ENCODE data around the gene TEX29. TPM values are rescaled to one million over a fixed set of nuclear protein-coding genes. Genes with fewer than 3 reads are reported as not detected.

The TEX29 gene
- polyA plus RNA-seq, 1 of the 3 experiments (the other 2 are of a cell fraction), result 0.18 TPM

DNA sequence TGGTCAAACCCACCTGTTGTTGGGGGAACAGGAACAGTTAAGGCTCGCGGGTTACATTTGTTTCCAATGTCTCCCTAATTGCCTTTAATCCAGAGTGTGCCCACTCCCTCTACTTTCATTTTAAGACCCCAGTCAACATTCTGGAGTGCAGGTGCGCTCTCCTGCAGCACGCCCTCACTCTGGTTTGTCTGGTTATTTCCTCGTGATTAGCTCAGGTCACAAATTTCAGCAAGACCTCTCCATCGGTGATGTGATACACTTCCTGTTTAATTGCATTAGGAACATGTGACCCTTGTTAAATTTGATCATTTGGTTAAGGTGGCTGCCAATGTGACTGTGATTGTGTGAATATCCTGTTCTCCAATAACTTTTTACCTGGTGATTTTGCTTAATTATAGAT, 53.0 kb downstream of the TEX29 start:
- ChIA-PET POLR2A (no interaction called here), CTCF (no interaction called here)
- H3K79me2 ChIP-seq (ENCODE audit: insufficient read depth), result no peaks in the 10 kb centered on the region
- no peaks in the 10 kb centered on the region for H3K4me1 ChIP-seq (ENCODE audit: control insufficient read depth in 1 of 2, insufficient read depth in 2 of 2, low read depth in 1 of 2, low read length in 1 of 2)
- H3K36me3 ChIP-seq (replicated peaks in 1 of 2; ENCODE audit: control insufficient read depth in 1 of 2, insufficient read depth in 2 of 2, low read length in 1 of 2), result no peaks in the 10 kb centered on the region
- peaks cover 8% of the 10 kb centered on the region; the same call in 1 of the 2 replicates for H3K27me3 ChIP-seq (ENCODE audit: insufficient read depth)
- DNase-seq, result no peak
- H3K4me3 ChIP-seq (ENCODE audit: low read depth in 2 of 2, low read length in 1 of 2), result no peak overlapping the region
- TF ChIP-seq EZH2phosphoT487 (IDR thresholded peaks at IDR 0.05; ENCODE audit: borderline replicate concordance, low read depth) (no peak), TEAD4 (IDR thresholded peaks at IDR 0.05; ENCODE audit: borderline replicate concordance, insufficient read depth) (no peak), RCOR1 (IDR thresholded peaks at IDR 0.05; ENCODE audit: low read length) (no peak), EP300 (IDR thresholded peaks at IDR 0.05; ENCODE audit: borderline replicate concordance in 1 of 2, low read depth in 1 of 2, low read length in 1 of 2) (no peak), RXRA (IDR thresholded peaks at IDR 0.05; ENCODE audit: borderline replicate concordance, low read depth) (no peak), GABPA (IDR thresholded peaks at IDR 0.05; ENCODE audit: low read depth) (no peak), FOXM1 (IDR thresholded peaks at IDR 0.05; ENCODE audit: low read depth) (no peak), SIN3A (IDR thresholded peaks at IDR 0.05; ENCODE audit: borderline replicate concordance, low read depth, low read length) (no peak), ELF1 (IDR thresholded peaks at IDR 0.05) (no peak), MXI1 (IDR thresholded peaks at IDR 0.05; ENCODE audit: low read depth, low read length) (no peak), CHD2 (IDR thresholded peaks at IDR 0.05; ENCODE audit: low read length, partially characterized antibody) (no peak), MEF2A (IDR thresholded peaks at IDR 0.05; ENCODE audit: borderline replicate concordance, low read depth) (no peak), JUND (IDR thresholded peaks at IDR 0.05) (no peak), RAD21 (IDR thresholded peaks at IDR 0.05; ENCODE audit: low read length) (no peak)
- TF ChIP-seq, protein P1, sequence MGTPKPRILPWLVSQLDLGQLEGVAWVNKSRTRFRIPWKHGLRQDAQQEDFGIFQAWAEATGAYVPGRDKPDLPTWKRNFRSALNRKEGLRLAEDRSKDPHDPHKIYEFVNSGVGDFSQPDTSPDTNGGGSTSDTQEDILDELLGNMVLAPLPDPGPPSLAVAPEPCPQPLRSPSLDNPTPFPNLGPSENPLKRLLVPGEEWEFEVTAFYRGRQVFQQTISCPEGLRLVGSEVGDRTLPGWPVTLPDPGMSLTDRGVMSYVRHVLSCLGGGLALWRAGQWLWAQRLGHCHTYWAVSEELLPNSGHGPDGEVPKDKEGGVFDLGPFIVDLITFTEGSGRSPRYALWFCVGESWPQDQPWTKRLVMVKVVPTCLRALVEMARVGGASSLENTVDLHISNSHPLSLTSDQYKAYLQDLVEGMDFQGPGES (IDR thresholded peaks at IDR 0.05; ENCODE audit: low read depth, low read length), result no peak
- TF ChIP-seq, protein P2, sequence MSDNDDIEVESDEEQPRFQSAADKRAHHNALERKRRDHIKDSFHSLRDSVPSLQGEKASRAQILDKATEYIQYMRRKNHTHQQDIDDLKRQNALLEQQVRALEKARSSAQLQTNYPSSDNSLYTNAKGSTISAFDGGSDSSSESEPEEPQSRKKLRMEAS (IDR thresholded peaks at IDR 0.05; ENCODE audit: low read depth), result no peak
- TF ChIP-seq, protein P3, sequence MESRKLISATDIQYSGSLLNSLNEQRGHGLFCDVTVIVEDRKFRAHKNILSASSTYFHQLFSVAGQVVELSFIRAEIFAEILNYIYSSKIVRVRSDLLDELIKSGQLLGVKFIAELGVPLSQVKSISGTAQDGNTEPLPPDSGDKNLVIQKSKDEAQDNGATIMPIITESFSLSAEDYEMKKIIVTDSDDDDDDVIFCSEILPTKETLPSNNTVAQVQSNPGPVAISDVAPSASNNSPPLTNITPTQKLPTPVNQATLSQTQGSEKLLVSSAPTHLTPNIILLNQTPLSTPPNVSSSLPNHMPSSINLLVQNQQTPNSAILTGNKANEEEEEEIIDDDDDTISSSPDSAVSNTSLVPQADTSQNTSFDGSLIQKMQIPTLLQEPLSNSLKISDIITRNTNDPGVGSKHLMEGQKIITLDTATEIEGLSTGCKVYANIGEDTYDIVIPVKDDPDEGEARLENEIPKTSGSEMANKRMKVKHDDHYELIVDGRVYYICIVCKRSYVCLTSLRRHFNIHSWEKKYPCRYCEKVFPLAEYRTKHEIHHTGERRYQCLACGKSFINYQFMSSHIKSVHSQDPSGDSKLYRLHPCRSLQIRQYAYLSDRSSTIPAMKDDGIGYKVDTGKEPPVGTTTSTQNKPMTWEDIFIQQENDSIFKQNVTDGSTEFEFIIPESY (IDR thresholded peaks at IDR 0.05; ENCODE audit: borderline replicate concordance, low read depth), result no peak
- TF ChIP-seq, protein P4, sequence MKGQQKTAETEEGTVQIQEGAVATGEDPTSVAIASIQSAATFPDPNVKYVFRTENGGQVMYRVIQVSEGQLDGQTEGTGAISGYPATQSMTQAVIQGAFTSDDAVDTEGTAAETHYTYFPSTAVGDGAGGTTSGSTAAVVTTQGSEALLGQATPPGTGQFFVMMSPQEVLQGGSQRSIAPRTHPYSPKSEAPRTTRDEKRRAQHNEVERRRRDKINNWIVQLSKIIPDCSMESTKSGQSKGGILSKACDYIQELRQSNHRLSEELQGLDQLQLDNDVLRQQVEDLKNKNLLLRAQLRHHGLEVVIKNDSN (IDR thresholded peaks at IDR 0.05; ENCODE audit: borderline replicate concordance, low read depth), result no peak
- H3K27ac ChIP-seq (ENCODE audit: low read depth in 2 of 2, low read length in 1 of 2), result no peak overlapping the region
- H2AFZ ChIP-seq (ENCODE audit: low read depth), result no peak overlapping the region
- H3F3A ChIP-seq (replicated peaks; ENCODE audit: insufficient read depth), result no peaks in the 10 kb centered on the region
- no peaks in the 10 kb centered on the region for H3K9me2 ChIP-seq
- WGBS (ENCODE audit: low lambda C conversion rate), result 19% methylated on average over 6 of the region's 6 CpGs
- no peaks in the 10 kb centered on the region for H4K20me1 ChIP-seq (ENCODE audit: insufficient read depth)
- H3K9ac ChIP-seq, result no peak overlapping the region
- no peaks in the 10 kb centered on the region for H3K9me3 ChIP-seq
- H3K4me2 ChIP-seq, result no peak overlapping the region

All from SK-N-SH (cell line).